HFFc6 (cell line): ENCODE measurements around the gene MED25. TPM values are rescaled to one million over a fixed set of nuclear protein-coding genes. Genes with fewer than 3 reads are reported as not detected.

Source experiments
- DNase-seq: peaks from one replicate; pipeline ENCODE4 v3.0.0-alpha.2; 2018
- H3K27ac Mint-ChIP-seq: 2 replicates; pipeline ENCODE4 v1.8.0; 2020; ENCODE audit warnings: mild to moderate bottlenecking, mixed read lengths
- H3K27me3 Mint-ChIP-seq: 2 replicates; pipeline ENCODE4 v1.8.0; 2021; ENCODE audit warnings: mild to moderate bottlenecking, moderate library complexity, mixed read lengths; ENCODE audit not compliant: insufficient read depth
- H3K36me3 Mint-ChIP-seq: 2 replicates; pipeline ENCODE4 v1.8.0; 2021; ENCODE audit warnings: low read depth, mixed read lengths
- H3K4me1 Mint-ChIP-seq: 2 replicates; pipeline ENCODE4 v1.8.0; 2020; ENCODE audit warnings: low read depth, mixed read lengths
- H3K4me3 Mint-ChIP-seq: 2 replicates; pipeline ENCODE4 v1.8.0; 2020; ENCODE audit warnings: mild to moderate bottlenecking, moderate library complexity, mixed read lengths
- H3K9me3 Mint-ChIP-seq: 2 replicates; pipeline ENCODE4 v1.8.0; 2020; ENCODE audit warnings: mild to moderate bottlenecking, mixed read lengths
- CTCF ChIP-seq: fragments of 200-600 bp; sonication (generic); IDR thresholded peaks from 2 replicates; pipeline ENCODE4 v1.5.0; 2021; ENCODE audit warnings: antibody characterized with exemption, mild to moderate bottlenecking
- total RNA-seq, 6 experiments: library from RNA; stranded (reverse); fragmentation: NEBNext Ultra II Directional; extraction: Animal tissue kit (Norgen Biotek cat#: 25700); gene quantifications; 2 replicates in 1 of 6; 3 replicates in 5 of 6; pipeline ENCODE4 v1.2.3, GENCODE V29; 2021

Gene MED25
- total RNA-seq, 6 experiments from 2014 or later, result 44.5 to 50.6 (median 47.8) TPM

GRCh38 chr19:49802836-49803528, 15.1 kb upstream of the MED25 start:
- H3K27me3 Mint-ChIP-seq, result peaks cover 2% of the 10 kb centered on the region; the same call in 1 of the 2 replicates
- no peaks in the 10 kb centered on the region for H3K9me3 Mint-ChIP-seq
- no peak for DNase-seq
- no peak for TF ChIP-seq CTCF
- no peak overlapping the region for H3K27ac Mint-ChIP-seq
- no peak overlapping the region for H3K4me3 Mint-ChIP-seq
- H3K36me3 Mint-ChIP-seq, result peaks cover 28% of the 10 kb centered on the region
- peaks cover 6% of the 10 kb centered on the region for H3K4me1 Mint-ChIP-seq

- no peak for TF ChIP-seq CTCF
- no peak for DNase-seq
- no peak overlapping the region for H3K27ac Mint-ChIP-seq
- H3K4me3 Mint-ChIP-seq, result no peak overlapping the region
- peaks cover 2% of the 10 kb centered on the region; the same call in 1 of the 2 replicates for H3K27me3 Mint-ChIP-seq
- H3K36me3 Mint-ChIP-seq, result peaks cover 28% of the 10 kb centered on the region
- no peaks in the 10 kb centered on the region for H3K9me3 Mint-ChIP-seq
- peaks cover 7% of the 10 kb centered on the region for H3K4me1 Mint-ChIP-seq
These were observed 14.6 kb upstream of the MED25 start for GRCh38 chr19:49803529-49803856.

GRCh38 chr19:49805822-49806619, 12.1 kb upstream of the MED25 start:
- Mint-ChIP-seq H3K4me1 (peaks cover 20% of the 10 kb centered on the region), H3K4me3 (no peak overlapping the region), H3K27ac (no peak overlapping the region; the same call in 1 of the 2 replicates), H3K27me3 (peaks cover 9% of the 10 kb centered on the region), H3K36me3 (peaks cover 17% of the 10 kb centered on the region), H3K9me3 (no peaks in the 10 kb centered on the region)
- TF ChIP-seq CTCF, result no peak
- no peak for DNase-seq

- peaks cover 11% of the 10 kb centered on the region for H3K27me3 Mint-ChIP-seq
- peaks cover 20% of the 10 kb centered on the region for H3K4me1 Mint-ChIP-seq
- no peak for DNase-seq
- no peak for TF ChIP-seq CTCF
- H3K27ac Mint-ChIP-seq, result no peak overlapping the region; the same call in 1 of the 2 replicates
- no peaks in the 10 kb centered on the region for H3K9me3 Mint-ChIP-seq
- no peak overlapping the region for H3K4me3 Mint-ChIP-seq
- peaks cover 17% of the 10 kb centered on the region for H3K36me3 Mint-ChIP-seq
These were observed 11.5 kb upstream of the MED25 start for GRCh38 chr19:49806620-49806959.

- DNase-seq, result no peak
- Mint-ChIP-seq H3K4me3 (no peak overlapping the region), H3K4me1 (peaks cover 22% of the 10 kb centered on the region), H3K9me3 (no peaks in the 10 kb centered on the region), H3K27me3 (peaks cover 11% of the 10 kb centered on the region), H3K27ac (no peak overlapping the region; the same call in 1 of the 2 replicates), H3K36me3 (peaks cover 14% of the 10 kb centered on the region)
- no peak for TF ChIP-seq CTCF
These were observed 10.8 kb upstream of the MED25 start for GRCh38 chr19:49807058-49807903.
